IMR-90 (cell line): ENCODE results near the gene RPE. TPM values are rescaled to one million over a fixed set of nuclear protein-coding genes. Genes with fewer than 3 reads are reported as not detected.

Experiments used
- ATAC-seq: fragments of 200-7000 bp; cut with Tn5 transposase; 2 replicates; pipeline ENCODE4 v1.9.1; 2020; ENCODE audit warnings: low read depth, mild to moderate bottlenecking, moderate library complexity
- Bru-seq: library from RNA; stranded (reverse); fragments of 400-500 nt; gene quantifications from one replicate; lab custom pipeline; 2021; lab: Mats Ljungman, UMichigan
- BruChase-seq, 2 experiments: library from RNA; stranded (reverse); fragments of 400-500 nt; gene quantifications; one replicate each; lab custom pipeline; 2021; lab: Mats Ljungman, UMichigan
- BruUV-seq: library from RNA; stranded (reverse); fragments of 400-500 nt; replicated peaks from 2 replicates; lab custom pipeline; 2021; lab: Mats Ljungman, UMichigan
- CTCF ChIA-PET: fragments of 300-600 bp; formaldehyde crosslinking; extraction: SDS; loops from one replicate; lab custom pipeline; 2021; ENCODE audit warnings: antibody characterized with exemption; lab: Yijun Ruan, JAX
- POLR2A ChIA-PET: fragments of 300-600 bp; sonication (Branson Sonifier 250); formaldehyde crosslinking; loops from one replicate; lab custom pipeline; 2022; ENCODE audit warnings: antibody characterized with exemption; ENCODE audit not compliant: unreplicated experiment; lab: Charles Lee
- DNase-seq: peaks from one replicate; pipeline ENCODE4 v3.0.0; 2013
- H2AFZ ChIP-seq: replicated peaks from 2 replicates; pipeline ENCODE3; 2013; ENCODE audit warnings: low read length, mild to moderate bottlenecking; ENCODE audit not compliant: poor library complexity
- H2AK5ac ChIP-seq: 2 replicates; pipeline ENCODE4 v1.6.1; 2013; ENCODE audit warnings: low read depth, low read length, inconsistent platforms
- H2AK9ac ChIP-seq: replicated peaks from 2 replicates; pipeline ENCODE3; 2013; ENCODE audit warnings: mild to moderate bottlenecking, low read depth, low read length, moderate library complexity; ENCODE audit not compliant: poor library complexity
- H2BK120ac ChIP-seq: 2 replicates; pipeline ENCODE4 v1.6.1; 2013; ENCODE audit warnings: low read depth, low read length, inconsistent platforms
- H2BK15ac ChIP-seq: 3 replicates; pipeline ENCODE4 v1.6.1; 2013; ENCODE audit warnings: low read depth, low read length, inconsistent platforms
- H2BK20ac ChIP-seq: 2 replicates; pipeline ENCODE4 v1.6.1; 2013; ENCODE audit warnings: low read depth, mild to moderate bottlenecking, inconsistent platforms, low read length, moderate library complexity
- H2BK5ac ChIP-seq: 2 replicates; pipeline ENCODE4 v1.6.1; 2013; ENCODE audit warnings: mild to moderate bottlenecking, low read depth, low read length, inconsistent platforms; ENCODE audit not compliant: poor library complexity, severe bottlenecking
- H3K14ac ChIP-seq: replicated peaks from 2 replicates; pipeline ENCODE4 v1.6.1; 2013; ENCODE audit warnings: low read depth, low read length, inconsistent platforms
- H3K18ac ChIP-seq: 2 replicates; pipeline ENCODE4 v1.6.1; 2013; ENCODE audit warnings: low read depth, low read length, control low read depth
- H3K23ac ChIP-seq: 2 replicates; pipeline ENCODE4 v1.6.1; 2013; ENCODE audit warnings: low read depth, low read length, inconsistent platforms
- H3K27ac ChIP-seq: 2 replicates; pipeline ENCODE4 v1.5.1; 2013; ENCODE audit warnings: mild to moderate bottlenecking, control low read depth, low read length; ENCODE audit not compliant: insufficient read depth
- H3K27me3 ChIP-seq: 2 replicates; pipeline ENCODE4 v1.6.1; 2013; ENCODE audit warnings: low read length; ENCODE audit not compliant: control insufficient read depth, insufficient read depth
- H3K36me3 ChIP-seq: 2 replicates; pipeline ENCODE4 v1.6.1; 2013; ENCODE audit warnings: low read length, mixed read lengths; ENCODE audit not compliant: control insufficient read depth, insufficient read depth
- H3K4ac ChIP-seq: 2 replicates; pipeline ENCODE4 v1.6.1; 2013; ENCODE audit warnings: low read depth, low read length, inconsistent platforms
- H3K4me1 ChIP-seq: 2 replicates; pipeline ENCODE4 v1.6.1; 2013; ENCODE audit warnings: low read length, mixed read lengths; ENCODE audit not compliant: control insufficient read depth, insufficient read depth
- H3K4me2 ChIP-seq: 2 replicates; pipeline ENCODE4 v1.6.1; 2013; ENCODE audit warnings: low read depth, mild to moderate bottlenecking, control low read depth, low read length, moderate library complexity
- H3K4me3 ChIP-seq: 2 replicates; pipeline ENCODE4 v1.5.1; 2013; ENCODE audit warnings: low read depth, mild to moderate bottlenecking, control low read depth, low read length, moderate library complexity; ENCODE audit not compliant: insufficient read depth
- H3K56ac ChIP-seq: 2 replicates; pipeline ENCODE4 v1.6.1; 2013; ENCODE audit warnings: low read length, inconsistent platforms; ENCODE audit not compliant: insufficient read depth; ENCODE audit errors: extremely low read depth
- H3K79me1 ChIP-seq, 2 experiments: 2 replicates each; pipeline ENCODE4 v1.6.1; 2013; ENCODE audit warnings: low read length in 2 of 2, inconsistent platforms in 1 of 2, low read depth in 1 of 2
- H3K9ac ChIP-seq: 2 replicates; pipeline ENCODE4 v1.6.1; 2013; ENCODE audit warnings: low read depth, low read length, control low read depth
- H3K9me1 ChIP-seq: 2 replicates; pipeline ENCODE4 v1.6.1; 2013; ENCODE audit warnings: low read length, inconsistent platforms; ENCODE audit not compliant: insufficient read depth
- H3K9me3 ChIP-seq: 2 replicates; pipeline ENCODE4 v1.6.1; 2013; ENCODE audit warnings: low read length; ENCODE audit not compliant: control insufficient read depth, insufficient read depth
- H4K20me1 ChIP-seq: 2 replicates; pipeline ENCODE4 v1.6.1; 2013; ENCODE audit warnings: low read length, inconsistent platforms; ENCODE audit not compliant: insufficient read depth
- H4K5ac ChIP-seq: 2 replicates; pipeline ENCODE4 v1.6.1; 2013; ENCODE audit warnings: mild to moderate bottlenecking, low read depth, low read length, control low read depth
- H4K8ac ChIP-seq, 2 experiments: 2 replicates each; pipeline ENCODE4 v1.6.1; 2013; ENCODE audit warnings: low read depth in 2 of 2, low read length in 2 of 2, control low read depth in 1 of 2, inconsistent platforms in 1 of 2
- H4K91ac ChIP-seq: 2 replicates; pipeline ENCODE4 v1.6.1; 2013; ENCODE audit warnings: low read depth, low read length, inconsistent platforms; ENCODE audit not compliant: insufficient read depth
- CEBPB ChIP-seq: IDR thresholded peaks from 2 replicates; pipeline ENCODE4 v1.6.1; 2012; ENCODE audit warnings: low read depth, low read length, improper control_type of control experiment
- CHD1 ChIP-seq: IDR thresholded peaks from 2 replicates; pipeline ENCODE4 v1.6.1; 2012; ENCODE audit warnings: low read depth, low read length, improper control_type of control experiment
- FOS ChIP-seq: fragments of 150-350 bp; IDR thresholded peaks from 2 replicates; pipeline ENCODE4 v1.6.1; 2016; ENCODE audit warnings: low read depth, low read length
- MAZ ChIP-seq: IDR thresholded peaks from 2 replicates; pipeline ENCODE4 v1.6.1; 2012; ENCODE audit warnings: low read depth, mild to moderate bottlenecking, low read length, improper control_type of control experiment, moderate library complexity, borderline replicate concordance
- MXI1 ChIP-seq: IDR thresholded peaks from 2 replicates; pipeline ENCODE4 v1.6.1; 2012; ENCODE audit warnings: low read depth, mild to moderate bottlenecking, low read length, moderate library complexity, borderline replicate concordance
- RCOR1 ChIP-seq: IDR thresholded peaks from 2 replicates; pipeline ENCODE4 v1.6.1; 2012; ENCODE audit warnings: mild to moderate bottlenecking, low read length, improper control_type of control experiment; ENCODE audit not compliant: insufficient replicate concordance
- SMC3 ChIP-seq: fragments of 150-350 bp; IDR thresholded peaks from 2 replicates; pipeline ENCODE4 v1.6.1; 2016; ENCODE audit warnings: low read depth, mild to moderate bottlenecking, antibody characterized with exemption, low read length, moderate library complexity
- USF2 ChIP-seq: fragments of 150-350 bp; IDR thresholded peaks from 2 replicates; pipeline ENCODE4 v1.6.1; 2017; ENCODE audit warnings: mild to moderate bottlenecking, antibody characterized with exemption, low read length, low read depth
- WGBS, 2 experiments: methylation state at CpG; one replicate each; pipeline versions ENCODE4 v1.1.5 to v1.1.7; 2013; ENCODE audit warnings: missing lambda C conversion rate in 2 of 2; ENCODE audit not compliant: insufficient read length in 1 of 2; ENCODE audit errors: extremely low coverage in 2 of 2; 5-methylcytosine and 5-hydroxymethylcytosine counted together
- dilution Hi-C: fragments of 300-500 bp; cut with HindIII; formaldehyde crosslinking; loops from one replicate; pipeline ENCODE4 v1.14.3; 2018; ENCODE audit warnings: low sequenced_read_pairs; ENCODE audit not compliant: unreplicated experiment
- in situ Hi-C: fragments of 300-500 bp; cut with MboI; formaldehyde crosslinking; loops from 3 replicates; pipeline ENCODE4 v1.14.3; 2019; ENCODE audit warnings: low sequenced_read_pairs, inconsistent platforms, mixed read lengths
- intact Hi-C: fragments of 100-400 bp; cut with micrococcal nuclease; formaldehyde crosslinking; loops from 2 replicates; pipeline ENCODE4 v1.10.0; 2022
- long read RNA-seq: library from polyadenylated mRNA; unstranded; transcript quantifications from one replicate; pipeline ENCODE4 v2.0.0, GENCODE V29; 2021; ENCODE audit not compliant: unreplicated experiment
- polyA plus RNA-seq, 3 experiments: library from polyadenylated mRNA; depleted of rRNA; stranded (reverse); fragments of >200 nt; gene quantifications; 2 replicates each; pipeline ENCODE4 v1.2.3, GENCODE V29; 2012; ENCODE audit warnings: low replicate concordance in 1 of 3
- total RNA-seq: library from RNA; depleted of rRNA; stranded (reverse); fragments of >200 nt; gene quantifications from 2 replicates; pipeline ENCODE4 v1.2.3, GENCODE V29; 2012; rRNA removed
- TF ChIP-seq, protein P1 (sequence below): fragments of 150-350 bp; IDR thresholded peaks from 2 replicates; pipeline ENCODE4 v1.6.1; 2016; ENCODE audit warnings: low read depth, mild to moderate bottlenecking, low read length, moderate library complexity, borderline replicate concordance

The RPE gene
- total RNA-seq = 114 and 339 TPM in 2 replicates
- 55.3 and 66.7 TPM in 2 replicates for polyA plus RNA-seq (2012; rRNA removed)
- polyA plus RNA-seq (2012; cell fraction: cytosol; rRNA removed) = 62.9 and 103 TPM in 2 replicates
- 30.8 and 44.0 TPM in 2 replicates for polyA plus RNA-seq (2012; cell fraction: nucleus; rRNA removed; ENCODE audit: low replicate concordance)
- percentile 90 among the genes with signal in this experiment for Bru-seq, nascent RNA
- BruChase-seq, experiment 1, labeled RNA remaining after a 6-hour chase = percentile 90 among the genes with signal in this experiment
- BruChase-seq, experiment 2, labeled RNA remaining after a 2-hour chase = percentile 96 among the genes with signal in this experiment
- long read RNA-seq, transcript RPE-202 (6 exons, 2,569 nt) = major isoform, 75 of 98 reads
- long read RNA-seq, transcript RPE-210 (5 exons, 796 nt) = minor isoform, 5 of 98 reads
- long read RNA-seq, partial matches to known transcripts = 2 of 98 reads
- long read RNA-seq, other reads (novel, unspliced or antisense) = 9 of 98 reads

DNA sequence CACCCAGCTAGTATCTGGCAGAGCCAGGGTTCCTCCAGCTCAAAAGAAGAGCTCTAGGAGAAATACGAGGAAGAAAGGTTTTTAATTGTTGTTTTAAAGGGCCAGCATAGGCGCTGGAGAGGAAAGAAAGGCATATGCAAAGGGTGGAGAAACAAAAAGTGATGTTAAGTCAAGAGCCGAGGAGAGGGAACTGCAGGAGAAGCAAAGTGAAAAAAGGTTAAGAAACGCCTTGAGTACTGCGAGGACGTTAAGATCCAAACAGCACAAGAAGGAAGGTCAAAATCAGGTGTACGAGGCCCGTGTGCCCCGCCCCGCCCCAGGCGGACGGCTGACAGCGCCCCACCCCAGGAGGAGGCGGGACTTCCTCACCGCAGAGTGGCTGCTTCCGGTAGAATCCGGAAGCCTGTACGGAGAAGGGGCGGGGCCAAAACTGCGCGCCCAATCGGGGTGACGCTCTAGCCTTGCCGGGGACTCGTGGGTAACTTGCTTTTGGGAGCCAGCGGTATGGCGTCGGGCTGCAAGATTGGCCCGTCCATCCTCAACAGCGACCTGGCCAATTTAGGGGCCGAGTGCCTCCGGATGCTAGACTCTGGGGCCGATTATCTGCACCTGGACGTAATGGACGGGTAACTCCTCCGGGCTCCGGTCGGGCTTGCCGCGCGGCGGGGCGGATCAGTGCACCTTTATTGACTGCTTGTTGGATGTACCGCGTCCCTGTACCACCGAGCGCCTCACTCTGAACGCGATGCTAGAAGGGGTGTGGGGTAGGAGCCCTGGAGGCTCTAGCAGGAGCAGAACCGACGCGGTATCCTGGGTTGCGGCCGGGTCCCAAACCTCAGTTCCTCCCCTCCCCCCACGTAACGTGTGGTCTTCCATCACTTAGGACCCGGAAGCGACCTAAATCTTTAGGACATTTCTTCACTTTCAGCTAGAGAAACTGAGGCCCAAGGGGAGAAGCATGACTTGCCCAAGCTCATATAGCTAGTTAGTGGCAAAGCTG, at the start of gene RPE:
RPE (plus strand) TSS at position 481 of the 1,000 bp plus-strand sequence; CDS start at position 505, 24 bp downstream.
- peaks cover 3% of the 10 kb centered on the region; the same call in 1 of the 2 replicates for H4K20me1 ChIP-seq
- peak within 1 kb of the TSS; percentile 89 for H3K9ac ChIP-seq
- peak within 1 kb of the TSS; percentile 83 for H3K56ac ChIP-seq
- intact Hi-C loops = loop anchor here (1.0 kb wide), 1 partner anchor 168 kb away; no protein-coding TSS in a partner anchor
- peak within 1 kb of the TSS; percentile 76 for H3K27ac ChIP-seq
- WGBS, 2 experiments = 1% methylated on average over 25 of the region's 58 CpGs; no CpG with 5 or more reads in 1 of the 2 experiments
- ChIA-PET POLR2A (no interaction called here), CTCF (no interaction called here)
- H2AK9ac ChIP-seq = peak within 1 kb of the TSS; percentile 96
- BruUV-seq = TSS peak; percentile 25
- no peaks in the 10 kb centered on the region for H3K9me1 ChIP-seq
- ATAC-seq (peak; percentile 100), DNase-seq (peak; percentile 88)
- 0 out of 2 replicates have a peak within 1 kb of the TSS, but pooled peaks have one; percentile 18 for H2BK120ac ChIP-seq
- peaks cover 1% of the 10 kb centered on the region; the same call in 1 of the 2 replicates for H3K36me3 ChIP-seq
- H4K5ac ChIP-seq = peak within 1 kb of the TSS; percentile 96
- H3K9me3 ChIP-seq = no peaks in the 10 kb centered on the region
- H2BK5ac ChIP-seq = peak within 1 kb of the TSS; percentile 39
- peaks cover 2 to 17% of the 10 kb centered on the region in 2 experiments; a peak in 3 of 4 replicates for H3K79me1 ChIP-seq
- H3K14ac ChIP-seq = peak within 1 kb of the TSS; percentile 96
- H2AFZ ChIP-seq = peak within 1 kb of the TSS; percentile 92
- peak within 1 kb of the TSS; percentile 42; the same call in 1 of the 2 replicates for H3K18ac ChIP-seq
- peak within 1 kb of the TSS; percentile 90 to 99 for H4K8ac ChIP-seq
- H3K4me1 ChIP-seq = peaks cover 5% of the 10 kb centered on the region
- 0 out of 3 replicates have a peak within 1 kb of the TSS, but pooled peaks have one; percentile 48 for H2BK15ac ChIP-seq
- H2AK5ac ChIP-seq = peak within 1 kb of the TSS; percentile 40; the same call in 1 of the 2 replicates
- H3K4ac ChIP-seq = peak within 1 kb of the TSS; percentile 88
- in situ Hi-C loops = no loop called here
- H3K27me3 ChIP-seq = no peaks in the 10 kb centered on the region
- H3K4me2 ChIP-seq = peak within 1 kb of the TSS; percentile 97
- peak within 1 kb of the TSS; percentile 94 for H3K4me3 ChIP-seq
- H4K91ac ChIP-seq = peak within 1 kb of the TSS; percentile 73
- H2BK20ac ChIP-seq = no peak within 1 kb of the TSS
- dilution Hi-C loops = no loop called here
- H3K23ac ChIP-seq = peak within 1 kb of the TSS; percentile 71
- TF ChIP-seq, protein P1, sequence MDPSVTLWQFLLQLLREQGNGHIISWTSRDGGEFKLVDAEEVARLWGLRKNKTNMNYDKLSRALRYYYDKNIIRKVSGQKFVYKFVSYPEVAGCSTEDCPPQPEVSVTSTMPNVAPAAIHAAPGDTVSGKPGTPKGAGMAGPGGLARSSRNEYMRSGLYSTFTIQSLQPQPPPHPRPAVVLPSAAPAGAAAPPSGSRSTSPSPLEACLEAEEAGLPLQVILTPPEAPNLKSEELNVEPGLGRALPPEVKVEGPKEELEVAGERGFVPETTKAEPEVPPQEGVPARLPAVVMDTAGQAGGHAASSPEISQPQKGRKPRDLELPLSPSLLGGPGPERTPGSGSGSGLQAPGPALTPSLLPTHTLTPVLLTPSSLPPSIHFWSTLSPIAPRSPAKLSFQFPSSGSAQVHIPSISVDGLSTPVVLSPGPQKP = no peak
- no peak for TF ChIP-seq FOS
- TF ChIP-seq USF2 = no peak
- no peak for TF ChIP-seq CEBPB
- TF ChIP-seq RCOR1 = no peak
- TF ChIP-seq MXI1 = peak; percentile 86; the same call in 1 of the 2 replicates
- TF ChIP-seq SMC3 = no peak
- TF ChIP-seq CHD1 = no peak
- peak; percentile 94 for TF ChIP-seq MAZ
